CD4-positive, alpha-beta T cell treated with Interleukin-10 for 1 hour (primary cell): ENCODE results near the gene LRFN3.
"Not testable (repeated sequence)": the region's sequence is repeated elsewhere in the genome, so short reads cannot be mapped to it uniquely, and the experiment has no call there.

ENCODE experiments used
- DNase-seq: peaks from one replicate; pipeline ENCODE4 v3.0.0-alpha.2; 2020

LRFN3 gene

DNA sequence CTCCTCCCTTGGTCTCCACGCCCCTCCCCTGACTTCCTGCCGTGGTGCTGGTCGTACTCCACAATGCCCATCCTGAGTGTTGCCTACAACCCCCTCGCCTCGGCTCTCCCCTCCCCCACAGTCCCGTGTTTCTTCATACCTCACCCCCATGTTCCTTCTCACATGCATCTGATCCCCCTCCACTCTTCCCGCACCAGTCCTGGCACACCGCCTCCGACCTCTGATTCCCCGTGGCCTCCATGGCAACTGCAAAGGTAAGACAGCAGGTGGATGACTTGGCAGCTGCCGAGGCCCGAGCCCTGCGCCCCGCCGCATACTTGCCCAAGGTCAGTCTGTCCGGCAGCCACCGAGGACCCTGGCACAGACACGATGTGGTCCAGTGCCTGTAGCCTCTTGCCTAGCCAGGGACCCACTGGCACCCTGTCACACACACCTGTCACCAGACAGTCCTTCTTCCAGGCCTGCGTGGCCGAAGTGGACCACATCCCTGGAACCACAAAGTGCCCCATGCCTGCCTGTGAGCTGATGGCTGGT is 42.7 kb downstream of the LRFN3 start:
- DNase-seq = no peak

DNA sequence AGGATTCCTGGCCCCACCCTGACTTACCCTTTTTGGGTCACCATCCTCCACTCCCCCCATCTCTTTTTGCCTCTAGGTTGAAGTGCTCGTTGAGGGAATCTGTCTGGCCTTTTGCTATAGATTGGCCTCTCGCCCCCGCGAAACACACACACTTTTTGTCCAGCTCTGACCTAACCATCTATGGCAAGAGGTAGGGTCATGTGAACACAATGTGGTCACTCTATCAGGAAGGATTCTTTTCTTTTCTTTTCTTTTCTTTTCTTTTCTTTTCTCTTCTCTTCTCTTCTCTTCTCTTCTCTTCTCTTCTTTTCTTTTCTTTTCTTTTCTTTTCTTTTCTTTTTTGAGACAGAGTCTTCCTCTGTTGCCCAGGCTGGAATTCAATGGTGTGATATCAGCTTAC is 44.8 kb downstream of the LRFN3 start:
- not testable (repeated sequence) for DNase-seq

DNA sequence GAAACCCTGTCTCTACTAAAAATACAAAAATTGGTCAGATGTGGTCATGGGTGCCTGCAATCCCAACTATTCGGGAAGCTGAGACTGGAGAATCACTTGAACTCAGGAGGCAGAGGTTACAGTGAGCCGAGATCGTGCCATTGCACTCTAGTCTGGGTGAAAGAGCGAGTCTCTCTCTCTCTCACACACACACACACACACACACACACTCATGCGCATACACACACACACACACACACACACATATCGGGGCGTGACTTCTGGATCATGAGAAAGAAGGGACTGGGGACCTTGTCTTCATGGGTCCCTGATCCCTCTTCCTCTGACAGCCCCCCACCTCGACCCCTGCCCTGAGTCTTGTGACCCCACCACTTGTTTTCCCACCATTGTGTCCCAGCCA is 47.0 kb downstream of the LRFN3 start:
- no peak for DNase-seq

DNA sequence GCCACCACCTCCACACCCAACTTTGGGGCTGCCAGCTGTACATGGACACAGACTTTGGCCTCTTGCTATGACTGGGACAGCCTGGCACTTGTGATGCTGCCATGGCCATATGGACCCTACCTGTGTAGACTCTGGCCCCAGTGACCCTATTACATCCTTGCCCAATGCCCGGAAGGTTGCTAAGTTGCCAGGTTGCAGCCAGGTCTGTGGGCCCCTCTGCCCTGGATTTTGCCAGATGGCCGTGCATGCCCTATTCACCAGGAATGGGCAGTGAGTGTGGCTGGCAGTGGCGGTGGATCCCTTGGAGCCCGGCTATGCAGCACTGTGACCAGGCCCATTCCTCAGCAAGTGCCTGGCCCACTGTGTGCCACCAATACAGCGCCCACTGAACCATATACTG is 49.9 kb downstream of the LRFN3 start:
- no peak for DNase-seq

DNA sequence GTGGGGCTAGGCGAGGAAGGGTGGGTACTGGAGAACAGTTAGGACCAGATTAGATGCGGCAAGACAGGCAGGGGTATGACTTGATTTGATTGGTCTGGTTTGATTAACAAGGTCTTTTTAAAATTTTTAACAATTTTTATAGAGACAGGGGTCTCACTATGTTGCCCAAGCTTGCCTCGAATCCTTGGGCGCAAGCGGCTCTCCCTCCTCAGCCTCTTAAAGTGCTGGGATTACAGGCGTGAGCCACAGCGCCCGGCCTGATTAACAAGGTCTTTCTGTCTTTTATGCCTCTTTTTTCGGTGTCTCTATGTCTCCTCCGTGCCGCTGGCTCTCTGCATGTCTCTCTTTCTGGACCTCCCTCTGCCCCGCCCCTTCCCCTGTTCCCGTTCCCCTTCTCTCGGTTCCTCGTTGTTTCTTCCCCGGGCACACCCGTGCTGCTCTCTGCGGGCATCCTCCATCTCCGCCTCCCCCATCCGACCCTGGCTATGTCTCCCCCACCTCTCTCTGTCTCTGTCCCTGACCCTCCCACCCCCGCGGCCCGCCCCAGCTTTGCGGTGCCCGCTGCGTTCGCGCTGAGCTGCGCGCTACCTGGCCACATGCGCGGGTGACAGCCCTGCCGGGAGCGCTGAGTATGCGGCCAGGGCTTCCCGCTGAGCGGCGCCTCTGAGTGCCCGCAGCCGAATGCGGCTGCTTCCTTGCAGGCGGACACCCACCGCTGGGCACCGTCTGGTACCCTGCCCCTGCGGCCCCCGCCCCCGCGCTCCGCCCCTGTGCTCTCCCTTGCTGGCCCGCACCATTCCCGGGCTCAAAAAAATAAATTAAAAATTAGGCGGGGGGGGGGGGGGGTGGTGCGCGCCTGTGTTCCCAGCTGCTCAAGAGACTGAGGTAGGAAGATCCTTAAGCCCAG is 50.7 kb downstream of the LRFN3 start:
- DNase-seq = peak; percentile 13

DNA sequence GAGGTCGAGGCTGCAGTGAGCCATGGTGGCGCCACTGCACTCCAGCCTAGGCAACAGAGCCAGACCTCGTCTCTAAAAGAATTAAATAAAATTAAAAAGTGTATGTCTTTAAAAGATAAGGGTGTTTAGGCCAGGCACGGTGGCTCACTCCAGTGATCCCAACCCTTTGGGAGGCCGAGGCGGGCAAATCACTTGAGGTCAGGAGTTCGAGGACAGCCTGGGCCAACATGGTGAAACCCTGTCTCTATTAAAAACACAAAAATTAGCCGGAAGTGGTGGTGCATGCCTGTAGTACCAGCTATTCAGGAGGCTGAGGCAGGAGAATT is 51.4 kb downstream of the LRFN3 start:
- DNase-seq = no peak

DNA sequence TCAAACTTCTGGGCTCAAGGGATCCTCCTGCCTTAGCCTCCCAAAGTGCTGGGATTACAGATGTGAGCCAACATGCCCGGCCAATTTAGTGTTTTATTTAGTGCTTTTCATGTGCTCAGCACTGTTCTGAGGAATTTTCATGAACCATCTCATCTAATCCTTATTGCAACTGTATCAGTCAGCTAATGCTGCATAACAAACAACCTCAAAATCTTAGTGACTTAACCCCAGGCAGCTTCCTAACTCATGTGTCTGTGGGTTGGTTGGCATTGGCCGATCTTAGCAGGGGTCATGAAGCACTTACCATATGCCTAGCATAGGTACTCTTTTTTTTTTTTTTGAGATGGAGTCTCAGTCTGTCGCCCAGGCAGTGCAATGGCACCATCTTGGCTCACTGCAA is 52.6 kb downstream of the LRFN3 start:
- no peak for DNase-seq

DNA sequence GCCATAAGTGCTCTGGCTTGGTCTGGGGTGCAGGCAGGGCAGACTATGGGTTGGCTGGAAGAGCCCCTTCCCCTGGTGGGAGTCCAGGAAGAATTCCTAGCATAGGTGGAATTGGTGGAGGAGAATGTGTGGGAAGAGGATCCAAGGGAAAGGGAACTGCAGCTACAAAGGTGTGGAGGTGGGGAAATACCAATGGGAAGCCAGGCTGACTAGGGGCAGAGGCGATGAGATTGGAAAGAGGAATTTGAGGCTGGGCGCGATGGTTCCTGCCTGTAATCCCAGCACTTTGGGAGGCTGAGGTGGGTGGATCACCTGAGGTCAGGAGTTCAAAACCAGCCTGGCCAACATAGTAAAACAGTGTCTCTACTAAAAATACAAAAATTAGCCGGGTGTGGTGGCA is 54.0 kb downstream of the LRFN3 start:
- DNase-seq = no peak

DNA sequence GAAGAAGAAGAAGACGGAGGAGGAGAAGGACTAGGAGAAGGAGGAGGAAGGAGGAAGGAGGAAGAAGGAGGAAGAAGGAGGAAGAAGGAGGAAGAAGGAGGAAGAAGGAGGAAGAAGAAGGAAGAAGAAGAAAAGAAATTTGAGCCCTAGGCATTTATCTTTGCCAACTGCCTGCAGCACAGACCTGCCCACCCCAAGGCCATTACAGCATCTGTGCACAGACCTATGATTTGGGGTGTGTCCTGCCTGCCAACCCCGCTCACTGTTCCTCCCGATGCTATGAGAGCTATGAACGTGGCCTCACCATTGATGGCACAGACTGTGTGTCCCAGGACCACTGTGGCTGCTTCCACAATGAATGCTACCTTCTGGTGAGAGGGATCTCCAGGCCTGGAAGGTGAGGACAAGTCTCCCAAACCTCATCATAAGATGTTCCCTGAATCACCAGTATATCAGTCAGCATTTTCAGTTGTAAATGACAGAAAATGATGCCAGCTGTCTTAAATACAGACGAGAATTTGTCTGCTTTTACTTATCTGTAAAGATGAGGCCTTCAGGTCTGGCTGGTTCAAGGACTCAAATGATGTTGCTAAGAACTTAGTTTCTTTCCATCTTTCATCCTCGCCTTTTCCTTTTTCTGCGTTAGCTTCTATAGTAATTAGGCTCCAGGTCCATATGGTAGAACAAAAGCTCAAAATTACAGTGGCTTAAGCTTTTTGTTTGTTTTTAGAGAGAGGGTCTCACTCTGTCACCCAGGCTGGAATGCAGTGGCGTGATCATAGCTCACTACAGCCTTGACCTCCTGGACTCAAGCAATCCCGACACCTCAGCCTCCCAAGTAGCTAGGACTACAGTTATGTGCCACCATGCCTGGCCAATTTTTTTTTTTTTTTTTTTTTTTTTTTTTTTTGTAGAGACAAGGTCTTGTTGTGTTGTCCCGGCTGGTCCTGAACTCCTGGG is 54.9 kb downstream of the LRFN3 start:
- DNase-seq = no peak

DNA sequence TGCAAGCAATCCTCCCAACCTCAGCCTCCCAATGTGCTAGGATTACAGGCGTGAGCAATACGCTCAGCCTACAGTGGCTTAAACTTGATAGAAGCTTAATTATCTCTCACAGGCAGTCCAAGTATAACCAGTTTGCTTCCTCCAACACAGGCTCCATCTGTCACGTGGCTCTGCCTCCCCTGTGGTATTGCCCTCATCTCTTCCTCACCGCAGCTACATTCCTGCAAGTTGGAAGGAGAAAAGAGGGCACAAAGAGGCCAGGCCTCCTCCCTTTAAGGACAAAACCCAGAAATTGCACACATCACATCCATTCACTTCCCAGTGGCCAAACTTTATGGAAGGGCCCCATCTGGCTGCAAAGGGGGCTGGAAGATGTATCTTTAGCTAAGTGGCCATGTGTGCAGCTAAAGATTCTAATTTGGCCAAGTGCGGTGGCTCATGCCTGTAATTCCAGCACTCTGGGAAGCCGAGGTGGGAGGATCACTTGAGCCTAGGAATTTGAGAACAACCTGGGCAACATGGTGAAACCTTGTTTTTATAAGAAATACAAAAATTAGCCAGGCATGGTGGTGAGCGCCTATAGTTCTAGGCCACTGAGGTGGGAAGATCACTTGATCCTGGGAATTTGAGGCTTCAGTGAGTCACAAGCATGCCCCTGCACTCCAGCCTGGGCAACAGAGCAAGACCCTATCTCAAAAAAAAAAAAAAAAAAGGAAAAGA is 55.7 kb downstream of the LRFN3 start:
- DNase-seq = no peak

DNA sequence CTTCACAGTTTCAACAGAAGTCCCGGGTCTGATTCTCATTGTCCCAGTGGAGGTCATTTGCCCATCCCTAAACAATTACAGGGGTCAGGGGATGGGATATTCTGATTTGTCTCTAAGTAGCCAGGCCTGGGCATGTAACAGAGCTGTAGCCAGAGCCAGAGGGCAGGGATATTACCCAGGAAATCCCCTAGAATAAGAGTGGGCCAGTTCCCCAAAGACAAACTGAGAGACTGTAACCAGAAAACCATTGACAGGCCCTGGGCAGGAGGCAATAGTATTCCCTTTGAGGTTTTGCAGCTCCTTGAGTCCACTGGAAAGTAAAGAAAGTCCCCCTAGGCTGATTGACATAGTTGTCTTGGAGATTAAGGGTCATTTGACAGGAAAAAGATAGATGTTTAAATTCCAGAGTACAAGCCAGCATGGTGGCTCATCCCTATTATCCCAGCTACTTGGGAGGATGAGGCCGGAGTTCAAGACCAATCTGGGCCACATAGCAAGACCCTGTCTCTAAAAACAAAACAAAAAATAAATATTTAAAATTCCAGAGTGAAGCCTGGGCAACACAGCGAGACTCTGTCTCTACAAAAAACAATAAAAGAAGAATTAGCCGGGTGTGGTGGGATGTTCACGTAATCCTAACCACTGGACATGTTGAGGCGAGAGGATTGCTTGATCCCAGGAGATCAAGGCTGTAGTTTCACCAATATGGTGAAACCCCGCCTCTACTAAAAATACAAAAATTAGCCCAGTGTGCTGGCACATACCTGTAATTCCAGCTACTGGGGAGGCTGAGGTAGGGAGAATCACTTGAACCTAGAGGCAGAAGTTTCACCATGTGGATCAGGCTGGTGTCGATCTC is 57.0 kb downstream of the LRFN3 start:
- DNase-seq = no peak

DNA sequence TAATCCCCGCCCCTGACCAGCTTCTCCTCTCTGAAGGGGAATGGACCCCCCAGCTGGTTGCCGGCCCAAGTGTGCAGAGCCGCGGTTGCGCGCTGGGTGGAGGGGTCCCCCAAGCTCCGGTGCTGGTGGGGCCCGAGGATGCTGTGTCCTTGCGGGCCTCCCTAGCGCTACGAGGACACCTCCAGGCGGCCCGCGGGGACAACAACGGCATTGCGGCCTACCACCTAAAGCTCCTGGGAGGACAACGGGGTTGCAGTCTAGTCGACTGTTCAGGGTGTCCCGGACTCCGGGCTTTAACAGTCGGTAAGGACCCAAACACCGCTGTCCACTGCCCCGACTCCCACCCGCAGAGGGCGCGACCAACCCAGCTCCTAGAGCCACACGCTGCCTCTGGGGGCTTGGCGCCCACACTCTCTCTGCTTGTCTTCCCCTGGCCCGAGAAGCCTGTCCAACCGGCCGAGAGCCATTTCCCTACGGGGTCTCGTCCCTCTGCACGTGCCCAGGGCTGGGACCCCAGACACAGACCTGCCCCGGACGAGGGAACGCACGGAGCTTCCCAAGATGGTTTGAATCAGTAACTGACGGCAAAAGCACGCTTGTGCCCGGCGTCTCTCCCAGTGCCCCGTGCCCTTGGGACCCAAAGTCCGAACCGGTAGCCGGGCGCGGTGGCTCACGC is 57.9 kb downstream of the LRFN3 start:
- DNase-seq = no peak
